SU-DHL-6 (cell line): ENCODE data around the gene OBI1.

Experiments
- H2AFZ ChIP-seq: fragments of 200-600 bp; sonication (generic); 2 replicates; pipeline ENCODE4 v1.6.1; 2014; ENCODE audit warnings: low read depth, mild to moderate bottlenecking, moderate library complexity, mixed read lengths, antibody characterized with exemption, low read length; ENCODE audit not compliant: severe bottlenecking
- H3F3A ChIP-seq: fragments of 200-600 bp; shearing (Covaris generic); 2 replicates; pipeline ENCODE4 v1.6.0; 2016; ENCODE audit warnings: antibody characterized with exemption, mild to moderate bottlenecking; ENCODE audit not compliant: insufficient read depth
- H3K27ac ChIP-seq: fragments of 200-600 bp; sonication (generic); 2 replicates; pipeline ENCODE4 v1.5.1; 2016; ENCODE audit warnings: low read depth, mild to moderate bottlenecking, low read length, moderate library complexity, mixed read lengths
- H3K27me3 ChIP-seq: fragments of 200-600 bp; sonication (generic), shearing (Covaris generic); 2 replicates; pipeline ENCODE4 v1.6.0; 2014; ENCODE audit warnings: mild to moderate bottlenecking, low read length
- H3K36me3 ChIP-seq: fragments of 200-600 bp; sonication (generic); 2 replicates; pipeline ENCODE4 v1.6.1; 2014; ENCODE audit warnings: mild to moderate bottlenecking, low read length, mixed read lengths
- H3K4me2 ChIP-seq: fragments of 300-600, 200-600 bp; shearing (Covaris generic), sonication (generic); 2 replicates; pipeline ENCODE4 v1.6.0; 2014; ENCODE audit warnings: low read length, low read depth, mild to moderate bottlenecking; ENCODE audit not compliant: poor library complexity, severe bottlenecking
- H3K4me3 ChIP-seq: fragments of 200-600 bp; sonication (generic); 2 replicates; pipeline ENCODE4 v1.5.1; 2014; ENCODE audit warnings: antibody characterized with exemption, low read length, mild to moderate bottlenecking, mixed read lengths; ENCODE audit not compliant: insufficient read depth, poor library complexity, severe bottlenecking
- H3K79me2 ChIP-seq: fragments of 200-600 bp; sonication (generic); 2 replicates; pipeline ENCODE4 v1.6.1; 2014; ENCODE audit warnings: mild to moderate bottlenecking, low read length, moderate library complexity; ENCODE audit not compliant: insufficient read depth
- H3K9ac ChIP-seq: fragments of 200-600 bp; sonication (generic); 2 replicates; pipeline ENCODE4 v1.7.0; 2014; ENCODE audit warnings: mild to moderate bottlenecking, low read length
- H3K9me2 ChIP-seq: fragments of 200-600 bp; sonication (generic); replicated peaks from 2 replicates; pipeline ENCODE4 v1.6.1; 2014; ENCODE audit warnings: low read length; ENCODE audit not compliant: insufficient read depth
- H3K9me3 ChIP-seq: fragments of 200-600 bp; sonication (generic); 2 replicates; pipeline ENCODE4 v1.6.1; 2014; ENCODE audit warnings: low read length, mixed read lengths; ENCODE audit not compliant: insufficient read depth
- H4K20me1 ChIP-seq: fragments of 200-600 bp; sonication (generic); 2 replicates; pipeline ENCODE4 v1.6.1; 2014; ENCODE audit warnings: low read depth, mild to moderate bottlenecking, antibody characterized with exemption, low read length, moderate library complexity, mixed read lengths
- EZH2phosphoT487 ChIP-seq: fragments of 200-600 bp; sonication (generic), shearing (Covaris generic); conservative IDR thresholded peaks from 2 replicates; pipeline ENCODE4 v1.6.1; 2018; ENCODE audit warnings: mild to moderate bottlenecking, antibody characterized with exemption, low read length, moderate library complexity, mixed read lengths
- TF ChIP-seq, protein P1 (sequence below): fragments of 200-600 bp; sonication (generic); IDR thresholded peaks from one replicate; pipeline ENCODE4 v1.5.1; 2017; ENCODE audit warnings: antibody characterized with exemption, mild to moderate bottlenecking, low read length, moderate library complexity; ENCODE audit not compliant: insufficient read depth, poor library complexity, severe bottlenecking

Gene OBI1

DNA sequence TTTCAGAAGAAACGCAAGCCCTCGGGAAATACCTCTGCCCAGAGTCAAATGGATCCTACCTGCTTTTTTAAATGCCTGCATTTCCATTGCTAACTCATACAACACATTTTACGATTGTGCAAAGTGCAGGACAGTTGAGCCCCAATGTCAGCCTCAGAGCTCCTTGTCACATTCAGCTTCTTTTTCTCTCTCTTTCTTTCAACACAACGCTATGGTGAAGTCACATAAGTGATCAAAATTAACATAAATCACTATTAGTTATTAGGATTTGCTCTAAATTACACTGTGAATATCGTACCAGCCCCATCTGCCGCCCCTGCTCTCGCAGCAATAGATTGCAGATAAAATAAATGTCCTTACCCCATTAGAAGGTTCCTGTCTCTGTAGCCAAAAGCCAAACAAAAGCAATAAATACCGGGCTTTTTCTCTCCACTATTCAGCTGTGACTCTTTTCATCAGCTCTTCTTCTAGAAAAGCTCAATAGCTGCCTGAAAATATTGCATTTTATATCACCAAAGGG, 64.4 kb downstream of the OBI1 start:
- H2AFZ ChIP-seq = no peak overlapping the region
- H3K9me3 ChIP-seq = no peaks in the 10 kb centered on the region
- no peaks in the 10 kb centered on the region for H3K9me2 ChIP-seq
- no peak overlapping the region for H3K4me2 ChIP-seq
- no peaks in the 10 kb centered on the region for H4K20me1 ChIP-seq
- H3K79me2 ChIP-seq = no peaks in the 10 kb centered on the region
- no peaks in the 10 kb centered on the region for H3K36me3 ChIP-seq
- H3F3A ChIP-seq = no peaks in the 10 kb centered on the region
- no peak overlapping the region for H3K9ac ChIP-seq
- no peak overlapping the region for H3K4me3 ChIP-seq
- H3K27me3 ChIP-seq = no peaks in the 10 kb centered on the region
- no peak overlapping the region for H3K27ac ChIP-seq
- TF ChIP-seq EZH2phosphoT487 = no peak
- TF ChIP-seq, protein P1, sequence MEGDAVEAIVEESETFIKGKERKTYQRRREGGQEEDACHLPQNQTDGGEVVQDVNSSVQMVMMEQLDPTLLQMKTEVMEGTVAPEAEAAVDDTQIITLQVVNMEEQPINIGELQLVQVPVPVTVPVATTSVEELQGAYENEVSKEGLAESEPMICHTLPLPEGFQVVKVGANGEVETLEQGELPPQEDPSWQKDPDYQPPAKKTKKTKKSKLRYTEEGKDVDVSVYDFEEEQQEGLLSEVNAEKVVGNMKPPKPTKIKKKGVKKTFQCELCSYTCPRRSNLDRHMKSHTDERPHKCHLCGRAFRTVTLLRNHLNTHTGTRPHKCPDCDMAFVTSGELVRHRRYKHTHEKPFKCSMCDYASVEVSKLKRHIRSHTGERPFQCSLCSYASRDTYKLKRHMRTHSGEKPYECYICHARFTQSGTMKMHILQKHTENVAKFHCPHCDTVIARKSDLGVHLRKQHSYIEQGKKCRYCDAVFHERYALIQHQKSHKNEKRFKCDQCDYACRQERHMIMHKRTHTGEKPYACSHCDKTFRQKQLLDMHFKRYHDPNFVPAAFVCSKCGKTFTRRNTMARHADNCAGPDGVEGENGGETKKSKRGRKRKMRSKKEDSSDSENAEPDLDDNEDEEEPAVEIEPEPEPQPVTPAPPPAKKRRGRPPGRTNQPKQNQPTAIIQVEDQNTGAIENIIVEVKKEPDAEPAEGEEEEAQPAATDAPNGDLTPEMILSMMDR = no peak

DNA sequence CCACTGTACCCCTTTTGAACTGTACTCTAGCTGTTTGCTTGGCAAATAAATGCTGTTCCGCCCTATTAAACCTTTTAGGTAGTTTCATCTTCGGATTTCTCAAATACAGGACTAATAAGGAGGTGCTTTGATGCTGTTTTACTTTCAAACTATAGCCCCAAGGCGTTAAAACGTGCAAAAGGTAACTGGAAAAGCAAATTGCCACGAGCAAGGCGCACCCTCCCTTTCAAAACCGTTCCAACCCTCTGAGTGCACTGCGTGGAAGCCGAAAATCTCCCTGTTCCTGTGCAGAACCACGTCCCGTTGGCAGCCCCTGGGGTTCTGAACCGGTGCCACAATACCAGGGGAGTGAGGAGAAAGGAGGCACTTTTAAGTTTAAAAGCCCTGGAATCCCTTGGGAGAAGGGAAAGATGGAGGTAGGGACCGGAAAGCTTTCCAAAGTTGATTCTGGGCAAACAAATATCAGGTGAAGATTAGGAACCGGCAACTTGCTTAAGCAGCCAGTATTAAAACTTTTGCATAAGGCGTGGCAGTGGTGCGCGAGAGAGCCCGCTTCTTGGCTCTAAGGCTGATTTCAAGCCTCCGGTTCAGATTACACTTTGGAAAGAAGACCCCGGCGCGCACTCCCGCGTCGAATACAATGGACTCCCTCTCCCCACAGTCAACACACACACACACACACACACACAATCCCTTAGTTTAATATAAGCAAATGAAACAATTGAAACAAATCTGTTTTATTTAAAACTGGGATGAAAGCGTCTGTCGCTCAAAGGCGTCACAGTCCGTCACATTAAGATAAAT, 65.1 kb downstream of the OBI1 start:
- no peak overlapping the region for H3K27ac ChIP-seq
- no peaks in the 10 kb centered on the region for H3K36me3 ChIP-seq
- H3K9me2 ChIP-seq = no peaks in the 10 kb centered on the region
- no peak overlapping the region for H3K9ac ChIP-seq
- no peak overlapping the region for H3K4me2 ChIP-seq
- no peaks in the 10 kb centered on the region for H3F3A ChIP-seq
- TF ChIP-seq, protein P1 = no peak
- no peak for TF ChIP-seq EZH2phosphoT487
- no peaks in the 10 kb centered on the region for H4K20me1 ChIP-seq
- no peaks in the 10 kb centered on the region for H3K27me3 ChIP-seq
- H3K79me2 ChIP-seq = no peaks in the 10 kb centered on the region
- no peak overlapping the region for H3K4me3 ChIP-seq
- no peaks in the 10 kb centered on the region for H3K9me3 ChIP-seq
- no peak overlapping the region for H2AFZ ChIP-seq

DNA sequence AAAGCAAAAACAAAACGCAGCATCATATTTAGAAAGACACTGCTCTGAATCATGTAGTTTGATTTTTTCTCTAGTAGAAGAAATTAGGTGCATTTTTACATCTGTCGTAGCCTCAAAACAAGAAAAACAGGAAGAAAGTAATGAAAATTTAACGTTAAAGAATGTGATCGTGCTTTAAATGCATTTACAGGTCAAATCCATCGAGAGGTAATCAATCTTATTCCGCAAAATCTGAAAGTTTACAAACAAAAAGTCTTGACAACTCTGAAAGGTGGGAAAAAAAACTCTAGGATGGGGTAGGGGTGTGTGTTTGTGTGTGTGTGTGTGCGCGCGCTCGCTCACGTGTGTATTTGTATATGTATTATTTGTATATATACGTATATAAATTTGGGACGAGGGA, 65.8 kb downstream of the OBI1 start:
- H3K4me3 ChIP-seq = no peak overlapping the region
- no peak overlapping the region for H3K9ac ChIP-seq
- no peaks in the 10 kb centered on the region for H3F3A ChIP-seq
- TF ChIP-seq, protein P1 = no peak
- no peak for TF ChIP-seq EZH2phosphoT487
- H2AFZ ChIP-seq = no peak overlapping the region
- no peaks in the 10 kb centered on the region for H3K36me3 ChIP-seq
- no peaks in the 10 kb centered on the region for H3K9me2 ChIP-seq
- H4K20me1 ChIP-seq = no peaks in the 10 kb centered on the region
- H3K27ac ChIP-seq = no peak overlapping the region
- no peaks in the 10 kb centered on the region for H3K9me3 ChIP-seq
- H3K27me3 ChIP-seq = no peaks in the 10 kb centered on the region
- no peak overlapping the region for H3K4me2 ChIP-seq
- no peaks in the 10 kb centered on the region for H3K79me2 ChIP-seq
